Suppressor macrophage treated with lipopolysaccharide for 4 hours (primary cell): Measurements from ENCODE around the gene ELANE.
"Not testable (repeated sequence)": the region's sequence is repeated elsewhere in the genome, so short reads cannot be mapped to it uniquely, and the experiment has no call there.

ENCODE experiments used
- DNase-seq: peaks from one replicate; pipeline ENCODE4 v3.0.0-alpha.2; 2020

ELANE gene

GRCh38 chr19:881385-882071 is 29.4 kb downstream of the ELANE start:
- DNase-seq, result no peak

GRCh38 chr19:882871-883497 is 30.9 kb downstream of the ELANE start:
- DNase-seq, result no peak

DNA sequence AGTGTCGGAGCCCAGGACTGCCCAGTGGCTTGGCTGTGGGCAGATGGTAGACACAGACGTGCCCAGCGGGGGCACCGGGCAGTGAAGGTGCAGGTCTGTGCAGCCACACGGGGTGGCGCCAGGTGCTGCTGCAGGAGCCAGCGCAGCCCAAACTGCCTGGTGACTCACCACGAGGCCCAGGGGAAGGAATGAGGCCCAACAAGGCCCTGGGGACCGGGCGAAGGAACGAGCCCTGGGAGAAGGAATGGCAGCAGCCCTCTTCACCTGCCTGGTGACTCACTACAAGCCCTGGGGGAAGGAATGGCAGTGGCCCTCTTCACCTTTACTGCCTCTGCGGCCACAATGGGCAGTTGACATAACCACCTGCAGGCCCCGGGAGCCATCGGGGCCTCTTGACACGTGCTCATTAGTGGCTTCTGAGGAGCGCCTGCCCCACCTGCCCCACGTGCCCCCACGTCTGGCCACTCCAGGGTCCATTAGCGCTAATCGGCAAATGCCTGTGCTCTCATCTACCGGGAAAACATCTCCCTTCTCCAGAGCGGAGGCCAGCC is 31.6 kb downstream of the ELANE start:
- no peak for DNase-seq

- DNase-seq, result no peak
These were observed 32.5 kb downstream of the ELANE start for GRCh38 chr19:884420-885211.

GRCh38 chr19:885536-886224 is 33.6 kb downstream of the ELANE start:
- no peak for DNase-seq

- no peak for DNase-seq
These were observed 35.0 kb downstream of the ELANE start for GRCh38 chr19:887072-887471.

DNA sequence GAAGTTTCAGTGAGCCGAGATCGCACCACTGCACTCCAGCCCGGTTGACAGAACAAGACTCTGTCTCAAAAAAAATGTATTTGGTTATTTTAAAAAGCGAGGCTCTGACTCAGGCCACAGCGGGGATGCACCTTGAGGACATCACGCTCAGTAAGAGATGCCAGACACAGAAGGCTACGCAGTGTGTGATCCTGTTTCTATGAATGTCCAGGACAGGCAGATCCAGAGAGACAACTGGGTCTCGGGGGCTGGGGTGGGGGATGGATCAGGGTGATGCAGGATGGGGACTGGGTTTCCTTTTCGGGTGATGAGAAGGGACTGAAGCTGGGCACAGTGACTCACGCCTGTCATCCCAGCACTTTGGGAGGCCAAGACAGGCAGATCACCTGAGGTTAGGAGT is 35.5 kb downstream of the ELANE start:
- no peak for DNase-seq

DNA sequence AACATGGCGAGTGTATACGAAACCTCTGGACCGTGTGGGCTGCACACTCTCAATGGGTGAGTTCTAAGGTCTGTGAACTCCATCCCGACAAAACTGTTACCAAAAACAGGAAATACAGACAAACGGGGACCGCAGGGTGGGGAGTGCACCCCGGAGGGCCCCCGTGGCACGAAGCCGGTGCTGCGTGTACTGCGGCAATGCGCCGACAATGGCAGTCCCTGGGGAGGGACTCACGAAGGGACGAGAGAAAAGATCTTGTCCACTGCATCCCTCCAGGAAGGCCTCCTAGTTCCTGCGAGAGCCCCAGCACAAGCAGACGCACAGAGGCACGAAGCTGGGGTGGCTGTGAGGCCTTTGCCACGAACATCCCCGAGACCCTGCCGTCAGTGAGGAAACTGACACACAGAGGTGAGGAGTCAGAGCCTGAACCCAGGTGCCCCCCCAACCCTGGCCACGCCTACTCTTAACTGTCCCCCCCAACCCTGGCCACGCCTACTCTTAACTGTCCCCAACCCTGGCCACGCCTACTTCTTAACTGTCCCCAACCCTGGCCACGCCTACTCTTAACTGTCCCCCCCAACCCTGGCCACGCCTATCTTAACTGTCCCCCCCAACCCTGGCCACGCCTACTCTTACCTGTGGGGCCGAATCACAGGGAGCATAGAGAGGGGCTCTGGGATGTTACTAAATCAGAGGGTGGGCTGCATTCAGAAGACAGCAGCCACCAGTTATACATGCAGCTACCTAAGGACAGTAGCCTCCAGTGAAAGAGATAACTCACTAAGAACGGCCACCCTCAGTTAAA is 36.7 kb downstream of the ELANE start:
- no peak for DNase-seq

DNA sequence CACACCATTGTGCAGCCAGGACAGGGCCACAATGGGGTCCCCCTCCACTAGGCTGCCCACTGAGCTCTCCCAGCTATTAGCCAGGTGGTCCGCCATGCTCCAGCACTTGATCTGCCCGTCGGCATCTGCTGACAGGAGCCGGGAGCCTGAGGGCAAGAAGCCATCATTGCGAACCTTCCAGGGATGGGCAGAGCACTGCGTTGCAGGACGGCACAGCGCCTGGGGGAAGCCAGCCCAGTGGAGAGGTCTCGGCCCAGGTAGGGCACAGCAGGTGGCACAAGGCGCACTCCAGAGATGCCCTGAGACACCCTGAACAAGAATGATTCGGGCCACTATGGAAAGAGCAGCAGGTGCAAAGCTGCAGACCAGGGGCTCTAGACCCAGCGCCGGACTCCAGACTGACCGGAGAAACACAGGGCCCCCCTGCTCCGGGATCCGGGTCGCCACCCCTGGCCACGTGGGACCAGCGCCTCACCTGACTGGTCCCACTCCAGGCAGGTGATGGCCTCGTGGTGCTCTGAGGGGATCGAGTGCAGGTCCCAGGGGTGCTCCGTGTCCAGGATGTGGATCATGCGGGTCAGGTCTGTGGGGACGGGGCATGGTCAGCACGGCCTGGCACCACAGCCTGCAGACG is 37.7 kb downstream of the ELANE start:
- no peak for DNase-seq

GRCh38 chr19:890831-891230 is 38.7 kb downstream of the ELANE start:
- DNase-seq, result no peak

- DNase-seq, result not testable (repeated sequence)
These were observed 39.5 kb downstream of the ELANE start for GRCh38 chr19:891421-892200.

DNA sequence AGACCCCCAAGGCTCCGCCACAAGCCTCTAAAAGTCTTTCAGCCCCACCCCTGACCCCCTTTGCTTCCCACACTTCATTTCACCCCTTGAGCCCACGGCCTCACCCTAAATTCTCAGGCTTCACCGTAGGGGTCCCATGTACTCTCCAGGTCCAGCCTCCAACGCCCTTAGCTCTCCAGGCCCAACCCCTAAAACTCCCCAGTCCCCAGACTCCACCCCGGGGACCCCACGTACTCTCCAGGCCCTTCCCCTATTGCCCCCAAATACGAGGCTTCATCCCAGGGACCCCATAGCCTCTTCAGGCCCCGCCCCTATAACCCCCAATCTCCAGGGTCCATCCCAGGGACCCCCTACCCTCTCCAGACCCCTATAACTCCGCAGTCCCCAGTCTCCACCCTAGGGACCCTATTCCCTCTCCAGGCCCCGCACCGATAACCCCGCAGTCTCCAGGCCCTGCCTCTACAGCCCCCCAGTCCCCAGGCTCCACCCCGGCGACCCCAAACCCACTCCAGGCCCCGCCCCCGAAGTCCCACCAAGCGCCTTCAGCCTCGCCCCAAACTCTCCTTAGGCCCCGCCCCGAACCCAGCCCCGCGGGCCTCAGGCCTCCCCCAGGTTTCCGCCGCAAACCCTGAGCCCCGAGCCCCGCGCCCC is 40.3 kb downstream of the ELANE start:
- no peak for DNase-seq

- DNase-seq, result peak; percentile 97
These were observed 41.0 kb downstream of the ELANE start, which contains the start of the genes MED16 and RNU6-9 for GRCh38 chr19:892894-893689. MED16 (minus strand) TSS chr19:893187; CDS start chr19:891131, 2,056 bp downstream. RNU6-9 (plus strand) TSS chr19:893484.

DNA sequence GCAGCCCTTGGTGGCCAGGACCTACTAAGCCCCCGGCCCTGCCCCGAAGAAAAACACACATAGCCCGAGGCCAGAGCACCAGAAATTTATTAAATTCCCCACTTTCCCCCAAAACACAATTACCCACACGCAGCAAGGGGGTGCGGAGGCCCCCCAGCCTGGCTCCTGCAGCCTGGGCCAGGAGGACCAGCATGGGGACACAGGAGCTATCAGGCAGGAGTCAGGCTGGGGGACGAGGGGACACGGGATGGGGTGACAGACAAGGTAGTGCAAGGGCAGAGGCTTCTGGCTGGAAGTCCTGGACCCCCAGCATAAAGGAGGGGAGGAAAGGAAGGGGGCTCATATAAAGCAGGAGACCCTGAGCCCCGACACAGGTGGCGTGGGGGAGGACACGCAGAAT is 44.3 kb downstream of the ELANE start:
- DNase-seq, result no peak

DNA sequence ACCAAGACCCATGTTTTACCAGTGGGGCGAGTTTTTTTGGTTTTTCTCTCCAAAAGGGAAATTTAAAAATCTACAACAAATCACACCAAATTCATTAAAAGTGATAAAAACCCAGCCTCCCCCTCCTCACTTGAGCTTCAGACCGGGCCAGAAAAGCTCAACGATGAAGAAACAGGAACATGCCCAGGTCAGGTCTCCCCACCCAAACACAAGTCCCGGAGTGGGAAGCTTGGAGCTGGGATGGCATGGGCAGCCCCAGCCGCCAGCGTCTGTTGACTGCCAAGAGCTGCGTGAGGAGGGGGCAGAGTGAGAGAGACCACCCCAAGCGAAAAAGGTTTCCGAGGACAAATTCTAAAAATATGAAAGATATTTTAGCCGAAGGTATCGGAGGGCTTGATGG is 44.9 kb downstream of the ELANE start:
- DNase-seq, result no peak

DNA sequence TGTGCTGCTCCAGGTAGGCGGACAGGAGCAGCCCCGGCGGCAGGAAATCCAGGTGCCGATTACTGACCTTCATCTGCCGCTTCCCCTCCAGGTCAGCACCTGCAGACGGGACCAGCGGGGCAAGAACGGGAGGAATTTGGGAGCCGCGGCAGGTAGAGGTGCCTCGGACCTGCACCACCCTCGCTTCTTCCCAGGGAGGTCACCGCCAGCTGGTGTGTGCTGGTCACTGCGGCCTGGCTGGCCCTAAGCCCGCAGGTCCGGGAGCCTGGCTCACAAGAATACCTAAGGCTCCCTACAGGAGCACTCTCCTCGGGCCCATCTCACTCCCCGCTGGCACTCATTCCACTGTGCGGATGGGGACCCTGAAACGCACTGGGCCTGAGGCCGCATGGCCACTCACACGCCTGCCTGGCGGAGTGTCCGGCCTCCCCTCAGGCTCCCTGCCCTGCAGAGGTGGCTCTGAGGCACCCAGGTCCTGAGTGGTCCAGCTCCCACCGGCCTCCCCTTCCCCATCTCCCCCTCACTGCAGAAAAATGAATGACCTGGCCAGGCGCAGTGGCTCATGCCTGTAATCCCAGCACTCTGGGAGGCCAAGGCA is 45.4 kb downstream of the ELANE start:
- no peak for DNase-seq

DNA sequence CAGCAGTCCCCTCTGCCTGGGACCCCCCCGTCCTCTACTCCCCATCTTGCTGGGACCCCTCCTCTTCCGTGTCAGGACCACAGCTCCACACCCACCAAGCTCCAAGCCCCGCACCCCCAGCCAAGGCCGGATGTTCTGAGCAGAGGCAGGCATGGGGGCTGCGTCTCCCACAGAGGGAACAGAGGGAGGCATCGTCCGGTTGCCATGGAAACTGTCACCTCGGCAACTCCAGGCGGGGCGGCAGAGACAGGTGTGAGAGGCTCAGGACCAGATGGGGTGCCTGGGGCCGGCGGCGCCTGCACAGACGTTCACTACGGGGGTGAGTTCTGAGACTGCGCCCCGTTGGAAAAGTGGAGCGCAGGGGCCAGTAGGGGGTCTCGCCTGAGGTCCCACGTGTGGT is 46.6 kb downstream of the ELANE start:
- DNase-seq, result no peak

- DNase-seq, result no peak
These were observed 47.4 kb downstream of the ELANE start for GRCh38 chr19:899336-900042.

- DNase-seq, result no peak
These were observed 47.9 kb downstream of the ELANE start for GRCh38 chr19:900043-900301.
